GM19099 (cell line): Measurements from ENCODE around the gene PDZD8.

Experiments used
- POLR2A ChIP-seq: IDR thresholded peaks from 3 replicates; pipeline ENCODE4 v1.6.1; 2011; ENCODE audit warnings: low read depth; ENCODE audit not compliant: insufficient read length; ENCODE audit errors: extremely low read depth

Gene PDZD8

GRCh38 chr10:117408436-117409384 is 33.5 kb upstream of the PDZD8 start:
- TF ChIP-seq POLR2A = no peak

GRCh38 chr10:117405730-117406129 is 30.5 kb upstream of the PDZD8 start:
- no peak for TF ChIP-seq POLR2A

- no peak for TF ChIP-seq POLR2A
Measured at GRCh38 chr10:117400329-117400728, 25.1 kb upstream of the PDZD8 start.

GRCh38 chr10:117399341-117400196 is 24.3 kb upstream of the PDZD8 start:
- TF ChIP-seq POLR2A = no peak

GRCh38 chr10:117398029-117398428 is 22.8 kb upstream of the PDZD8 start:
- no peak for TF ChIP-seq POLR2A

GRCh38 chr10:117391436-117392205 is 16.4 kb upstream of the PDZD8 start:
- no peak for TF ChIP-seq POLR2A

GRCh38 chr10:117390420-117390819 is 15.2 kb upstream of the PDZD8 start:
- no peak for TF ChIP-seq POLR2A

- no peak for TF ChIP-seq POLR2A
Measured at GRCh38 chr10:117386805-117387204, 11.6 kb upstream of the PDZD8 start.

- no peak for TF ChIP-seq POLR2A
Measured at GRCh38 chr10:117382861-117383260, 7.6 kb upstream of the PDZD8 start.

- TF ChIP-seq POLR2A = no peak
Measured at GRCh38 chr10:117374506-117375359, 507 bp downstream of the PDZD8 start.

GRCh38 chr10:117373823-117374505 is 1.3 kb downstream of the PDZD8 start:
- no peak for TF ChIP-seq POLR2A

GRCh38 chr10:117370205-117370604 is 5.0 kb downstream of the PDZD8 start:
- TF ChIP-seq POLR2A = no peak

GRCh38 chr10:117367718-117368117 is 7.5 kb downstream of the PDZD8 start:
- no peak for TF ChIP-seq POLR2A
